Tibial nerve (tissue), 4 donors: ENCODE data around the gene CAMK2D.

ENCODE experiments used
- CTCF ChIP-seq, 5 experiments: fragments of 200-600 bp in 3 of 5; fragments of 450-650 bp in 2 of 5; sonication (generic) in 3 of 5; IDR thresholded peaks; one replicate each; pipeline ENCODE4 v1.5.1; 2016 to 2019; ENCODE audit warnings: antibody characterized with exemption in 5 of 5, mild to moderate bottlenecking in 3 of 5, moderate library complexity in 2 of 5
- EP300 ChIP-seq, 2 donors: sonication (generic); formaldehyde crosslinking; IDR thresholded peaks; one replicate each; pipeline ENCODE4 v1.6.1; 2017; ENCODE audit warnings: antibody characterized with exemption in 2 of 2, mild to moderate bottlenecking in 1 of 2
- POLR2A ChIP-seq, 2 donors: fragments of 450-650 bp; IDR thresholded peaks; one replicate each; pipeline ENCODE4 v1.6.1; 2017; ENCODE audit warnings: antibody characterized with exemption in 2 of 2, mild to moderate bottlenecking in 2 of 2, moderate library complexity in 2 of 2

- TF ChIP-seq POLR2A (IDR thresholded peaks at IDR 0.05) (no peak), CTCF (IDR thresholded peaks at IDR 0.05) (no peak), EP300 (IDR thresholded peaks at IDR 0.05) (no peak)
Measured at GRCh38 chr4:113806850-113807249, 45.3 kb upstream of the CAMK2D start.
